Activated T-helper 1 cell treated with anti-CD3 and anti-CD28 coated beads, Interleukin-12 subunit alpha, Interleukin-12 subunit beta, Interleukin-2, Interleukin-4 antibody, amounts not matched to agents 30 ng/mL and 10 ng/mL and 1 ng/mL, durations not matched to agents 14 hours and 24 hours and 36 hours (primary cell): ENCODE measurements around the gene NBPF1. TPM values are rescaled to one million over a fixed set of nuclear protein-coding genes. Genes with fewer than 3 reads are reported as not detected.
"Not testable (repeated sequence)": the region's sequence is repeated elsewhere in the genome, so short reads cannot be mapped to it uniquely, and the experiment has no call there.

Experiments
- DNase-seq: peaks from one replicate; pipeline ENCODE4 v3.0.0; 2021; ENCODE audit warnings: low spot score
- H3K27ac Mint-ChIP-seq: one replicate; pipeline ENCODE4 v1.8.0; 2021; ENCODE audit warnings: mild to moderate bottlenecking, mixed read lengths
- H3K27me3 Mint-ChIP-seq: one replicate; pipeline ENCODE4 v1.8.0; 2022; ENCODE audit warnings: mild to moderate bottlenecking, moderate library complexity, mixed read lengths; ENCODE audit not compliant: insufficient read depth
- H3K36me3 Mint-ChIP-seq: one replicate; pipeline ENCODE4 v1.8.0; 2021; ENCODE audit warnings: low read depth, mixed read lengths
- H3K4me1 Mint-ChIP-seq: one replicate; pipeline ENCODE4 v1.8.0; 2021; ENCODE audit warnings: low read depth, mixed read lengths
- H3K4me3 Mint-ChIP-seq: one replicate; pipeline ENCODE4 v1.8.0; 2021; ENCODE audit warnings: mild to moderate bottlenecking, moderate library complexity, mixed read lengths
- H3K9me3 Mint-ChIP-seq: one replicate; pipeline ENCODE4 v1.8.0; 2021; ENCODE audit warnings: mixed read lengths
- intact Hi-C: fragments of 100-400 bp; cut with micrococcal nuclease; formaldehyde crosslinking; loops from one replicate; pipeline ENCODE4 v1.15.1; 2024
- total RNA-seq: library from RNA; stranded (reverse); gene quantifications from 2 replicates; pipeline ENCODE4 v1.2.3, GENCODE V29; 2022

Gene NBPF1
- total RNA-seq, 1 donor from 2014 or later, result 6.1 TPM

DNA sequence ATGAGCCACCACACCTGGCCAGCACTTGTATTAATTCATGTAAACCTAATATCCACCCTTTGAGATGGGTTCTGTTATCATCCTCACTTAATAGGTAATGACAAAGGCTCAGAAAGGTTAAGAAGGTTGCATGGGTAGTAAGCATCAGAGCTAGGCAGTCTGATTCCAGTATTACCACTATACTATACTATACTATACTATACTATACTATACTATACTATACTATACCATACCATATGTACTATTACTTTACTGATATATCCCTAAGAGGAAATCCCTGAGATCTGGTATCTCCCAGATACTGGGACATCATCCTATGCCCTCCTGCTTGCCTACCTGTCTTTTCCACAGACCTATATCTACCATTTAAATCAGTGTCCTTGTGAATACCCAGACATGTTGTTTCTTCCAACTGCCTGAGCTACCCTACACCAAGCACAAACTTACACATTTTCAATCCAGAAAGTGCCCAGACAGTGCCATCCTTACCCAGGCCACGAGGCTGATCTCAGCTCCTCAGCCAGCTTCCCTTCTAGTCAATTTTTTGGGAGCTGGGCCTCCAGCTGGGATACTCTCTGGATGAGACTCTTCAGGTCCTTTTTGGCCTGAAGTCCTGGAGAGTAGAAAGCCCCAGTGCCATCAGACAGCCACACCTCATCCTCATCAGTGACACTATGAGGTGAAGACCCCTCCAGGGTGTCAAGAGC, 63.0 kb downstream of the NBPF1 start:
- H3K27ac Mint-ChIP-seq, DNase-seq, H3K4me3 Mint-ChIP-seq, H3K36me3 Mint-ChIP-seq, H3K4me1 Mint-ChIP-seq, intact Hi-C loops, H3K27me3 Mint-ChIP-seq, H3K9me3 Mint-ChIP-seq: not testable (repeated sequence)

DNA sequence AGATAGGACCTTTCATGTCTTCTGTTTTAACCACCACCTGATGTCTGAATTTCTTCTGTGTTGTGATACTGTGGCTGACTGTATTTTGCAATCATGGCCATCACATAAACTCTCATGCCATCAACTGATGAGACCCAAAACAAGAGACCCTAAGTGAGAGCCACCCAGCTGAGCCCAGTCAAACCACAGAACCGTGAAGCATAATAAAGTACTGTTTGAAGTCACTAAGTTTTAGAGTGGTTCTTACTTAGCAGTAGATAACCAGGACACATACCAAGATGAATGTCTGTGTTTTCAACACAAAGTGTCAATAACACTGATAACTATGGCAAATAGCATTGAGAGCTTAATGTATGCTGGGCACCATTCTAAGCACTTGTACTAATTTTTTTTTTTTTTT, 63.8 kb downstream of the NBPF1 start:
- DNase-seq, H3K4me1 Mint-ChIP-seq, H3K9me3 Mint-ChIP-seq, H3K4me3 Mint-ChIP-seq, intact Hi-C loops, H3K36me3 Mint-ChIP-seq, H3K27ac Mint-ChIP-seq, H3K27me3 Mint-ChIP-seq: not testable (repeated sequence)

DNA sequence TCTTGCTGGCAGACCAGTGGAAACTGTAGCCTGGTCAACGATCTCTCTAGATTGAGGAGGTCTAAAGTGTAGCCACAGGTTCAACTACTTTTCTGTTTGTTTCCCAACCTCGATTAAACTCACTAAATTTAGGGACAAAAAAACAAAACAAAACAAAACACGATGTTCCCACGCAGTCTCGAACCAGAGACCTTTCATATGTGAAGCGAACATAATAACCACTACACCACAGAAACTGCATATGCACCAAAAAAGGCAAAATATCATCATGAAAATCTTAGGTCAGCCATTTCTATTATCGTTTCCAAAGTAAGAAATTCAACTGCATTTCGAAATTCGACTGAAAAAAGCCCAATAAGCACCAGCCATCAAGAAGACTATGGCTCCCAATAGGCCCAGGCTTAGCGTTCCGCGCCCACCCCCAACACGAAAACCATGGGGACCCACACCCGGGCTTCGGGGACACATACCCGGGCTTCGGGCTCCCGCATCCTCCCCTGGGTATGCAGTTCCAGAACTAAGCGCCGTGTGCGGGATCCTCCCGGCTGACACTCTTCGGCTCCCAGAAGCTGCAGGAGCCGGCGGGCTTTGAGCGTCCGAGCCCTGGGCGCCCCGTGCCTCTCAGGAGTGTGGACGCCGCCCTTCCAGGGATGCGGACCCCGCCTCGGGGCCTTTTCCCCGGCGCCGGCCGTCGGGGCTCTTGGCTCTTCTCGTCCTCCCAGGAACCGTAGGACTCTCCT, 65.7 kb downstream of the NBPF1 start:
- H3K36me3 Mint-ChIP-seq, H3K4me3 Mint-ChIP-seq, H3K4me1 Mint-ChIP-seq, H3K27ac Mint-ChIP-seq, DNase-seq, H3K9me3 Mint-ChIP-seq, intact Hi-C loops: not testable (repeated sequence)
- H3K27me3 Mint-ChIP-seq, result peaks cover 18% of the 10 kb centered on the region

DNA sequence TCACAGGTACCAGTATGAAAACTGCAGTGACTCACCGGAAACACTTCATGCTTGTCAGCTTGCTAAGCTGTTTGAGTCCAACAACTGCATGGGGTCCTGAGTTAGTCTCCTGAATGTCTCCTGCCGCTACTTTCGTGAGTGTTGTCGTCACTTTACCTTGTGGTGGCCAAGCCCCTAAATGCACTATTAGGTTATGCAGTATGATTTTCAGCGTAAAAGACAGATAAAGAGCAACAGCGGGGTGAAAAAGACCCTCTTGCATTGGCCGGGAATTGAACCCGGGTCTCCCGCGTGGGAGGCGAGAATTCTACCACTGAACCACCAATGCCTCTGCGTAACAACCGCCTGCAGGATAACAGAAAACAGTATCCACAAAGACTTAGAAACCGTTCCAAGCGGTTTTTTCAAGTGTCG, 67.7 kb downstream of the NBPF1 start:
- H3K4me3 Mint-ChIP-seq, H3K4me1 Mint-ChIP-seq, DNase-seq, H3K9me3 Mint-ChIP-seq, H3K36me3 Mint-ChIP-seq, H3K27ac Mint-ChIP-seq, intact Hi-C loops: not testable (repeated sequence)
- peaks cover 22% of the 10 kb centered on the region for H3K27me3 Mint-ChIP-seq

DNA sequence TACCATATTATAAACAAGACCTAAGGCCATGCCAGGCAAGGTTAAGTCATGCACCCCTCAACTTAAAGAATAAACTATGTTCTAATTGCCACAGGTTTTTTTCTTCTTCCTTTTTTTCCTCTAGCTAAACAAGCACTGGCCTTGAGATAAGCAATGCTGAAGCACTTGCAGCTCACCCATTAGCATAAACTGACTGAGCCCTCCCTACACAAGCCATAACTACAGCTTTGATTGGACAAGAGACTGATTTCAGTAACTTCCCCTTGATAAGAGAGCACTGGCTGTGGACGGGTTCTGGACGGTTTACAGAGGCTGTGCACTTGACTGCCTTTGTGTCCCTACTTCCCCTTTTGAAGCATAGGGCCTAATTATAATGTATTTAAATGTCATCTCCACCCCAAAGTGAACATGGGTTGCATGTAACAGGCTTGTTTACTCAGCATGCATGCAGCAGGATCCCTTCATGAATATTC, 72.9 kb downstream of the NBPF1 start:
- DNase-seq, intact Hi-C loops, H3K9me3 Mint-ChIP-seq, H3K36me3 Mint-ChIP-seq, H3K27ac Mint-ChIP-seq, H3K4me1 Mint-ChIP-seq, H3K4me3 Mint-ChIP-seq: not testable (repeated sequence)
- H3K27me3 Mint-ChIP-seq, result peaks cover 30% of the 10 kb centered on the region

DNA sequence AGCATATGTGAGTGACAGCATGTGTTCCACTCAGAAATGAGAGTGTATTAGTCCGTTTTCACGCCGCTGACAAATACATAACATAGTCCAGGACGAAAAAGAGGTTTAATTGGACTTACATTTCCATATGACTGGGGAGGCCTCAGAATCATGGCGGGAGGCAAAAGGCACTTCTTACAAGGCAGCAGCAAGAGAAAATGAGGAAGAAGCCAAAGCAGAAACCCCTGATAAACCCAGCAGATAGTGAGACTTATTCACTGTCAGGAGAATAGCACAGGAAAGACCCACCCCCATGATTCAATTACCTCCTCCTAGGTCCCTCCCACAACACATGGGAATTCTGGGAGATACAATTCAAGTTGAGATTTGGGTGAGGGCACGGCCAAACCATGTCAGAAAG, 75.8 kb downstream of the NBPF1 start:
- intact Hi-C loops, H3K4me3 Mint-ChIP-seq, H3K9me3 Mint-ChIP-seq, DNase-seq, H3K27ac Mint-ChIP-seq, H3K36me3 Mint-ChIP-seq, H3K4me1 Mint-ChIP-seq: not testable (repeated sequence)
- H3K27me3 Mint-ChIP-seq, result peaks cover 28% of the 10 kb centered on the region

DNA sequence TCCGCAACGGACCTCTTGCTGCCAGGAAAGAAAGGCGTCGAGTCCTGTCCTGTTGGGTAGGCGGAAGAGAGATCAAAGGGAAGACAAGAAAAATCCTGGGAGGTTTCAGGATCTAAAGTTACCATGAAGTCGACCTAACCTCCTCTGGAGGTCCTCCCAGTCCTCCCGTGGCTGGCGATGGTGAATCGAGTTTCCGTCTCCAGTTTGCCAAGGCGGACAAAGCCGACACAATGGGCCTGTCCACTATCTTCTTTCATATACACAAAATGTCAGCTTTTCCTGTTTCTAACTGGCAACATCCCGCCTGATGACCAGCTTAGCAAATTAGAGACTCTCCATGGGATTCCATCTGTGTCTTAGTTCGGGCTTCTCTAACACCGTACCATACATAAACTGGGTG, 76.6 kb downstream of the NBPF1 start:
- H3K36me3 Mint-ChIP-seq, intact Hi-C loops, H3K27ac Mint-ChIP-seq, H3K4me1 Mint-ChIP-seq, H3K9me3 Mint-ChIP-seq, H3K4me3 Mint-ChIP-seq, DNase-seq: not testable (repeated sequence)
- H3K27me3 Mint-ChIP-seq, result peaks cover 32% of the 10 kb centered on the region

DNA sequence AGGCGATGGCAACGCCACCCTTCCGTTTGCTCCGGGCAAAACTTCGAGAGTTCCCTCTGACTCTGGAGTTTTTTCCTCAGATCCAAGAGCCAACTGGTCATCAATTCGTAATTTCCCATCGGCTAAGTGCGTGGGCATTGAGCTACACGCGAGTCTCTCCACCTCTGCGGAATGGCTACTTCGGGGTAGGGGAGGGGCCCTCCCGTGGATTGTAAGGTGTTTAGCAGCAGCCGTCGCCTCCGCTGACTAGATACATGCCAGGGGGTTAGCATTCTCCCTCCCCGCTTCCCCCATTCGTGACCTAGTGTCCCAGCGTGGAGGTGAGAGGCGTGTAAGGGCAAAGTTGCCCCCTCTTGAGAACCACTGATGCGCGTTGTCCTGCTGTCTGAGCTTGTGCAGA, 77.5 kb downstream of the NBPF1 start:
- H3K4me3 Mint-ChIP-seq, DNase-seq, H3K9me3 Mint-ChIP-seq, H3K4me1 Mint-ChIP-seq, H3K36me3 Mint-ChIP-seq, intact Hi-C loops, H3K27ac Mint-ChIP-seq: not testable (repeated sequence)
- peaks cover 33% of the 10 kb centered on the region for H3K27me3 Mint-ChIP-seq

DNA sequence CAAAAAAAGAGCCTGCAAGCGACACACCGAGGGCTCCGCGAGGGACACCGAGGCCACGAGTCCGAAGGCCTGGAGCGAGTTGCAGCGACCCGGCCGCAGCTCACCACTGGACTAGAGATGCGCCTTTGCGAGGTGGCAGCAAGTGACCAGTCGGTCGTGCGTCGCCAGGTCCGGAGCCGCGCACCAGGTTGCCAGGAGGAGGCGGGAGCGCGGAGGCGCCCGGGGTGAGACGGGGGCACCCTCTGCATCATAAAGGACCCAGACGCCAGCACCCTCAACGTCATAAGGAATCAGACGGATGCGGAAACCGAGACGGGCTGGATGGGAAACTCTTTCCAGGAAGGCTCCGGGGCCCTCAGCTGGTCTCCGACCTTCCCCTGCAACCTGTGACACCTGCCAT, 77.9 kb downstream of the NBPF1 start:
- H3K27me3 Mint-ChIP-seq, result peaks cover 33% of the 10 kb centered on the region
- H3K9me3 Mint-ChIP-seq, intact Hi-C loops, H3K27ac Mint-ChIP-seq, H3K36me3 Mint-ChIP-seq, DNase-seq, H3K4me1 Mint-ChIP-seq, H3K4me3 Mint-ChIP-seq: not testable (repeated sequence)

DNA sequence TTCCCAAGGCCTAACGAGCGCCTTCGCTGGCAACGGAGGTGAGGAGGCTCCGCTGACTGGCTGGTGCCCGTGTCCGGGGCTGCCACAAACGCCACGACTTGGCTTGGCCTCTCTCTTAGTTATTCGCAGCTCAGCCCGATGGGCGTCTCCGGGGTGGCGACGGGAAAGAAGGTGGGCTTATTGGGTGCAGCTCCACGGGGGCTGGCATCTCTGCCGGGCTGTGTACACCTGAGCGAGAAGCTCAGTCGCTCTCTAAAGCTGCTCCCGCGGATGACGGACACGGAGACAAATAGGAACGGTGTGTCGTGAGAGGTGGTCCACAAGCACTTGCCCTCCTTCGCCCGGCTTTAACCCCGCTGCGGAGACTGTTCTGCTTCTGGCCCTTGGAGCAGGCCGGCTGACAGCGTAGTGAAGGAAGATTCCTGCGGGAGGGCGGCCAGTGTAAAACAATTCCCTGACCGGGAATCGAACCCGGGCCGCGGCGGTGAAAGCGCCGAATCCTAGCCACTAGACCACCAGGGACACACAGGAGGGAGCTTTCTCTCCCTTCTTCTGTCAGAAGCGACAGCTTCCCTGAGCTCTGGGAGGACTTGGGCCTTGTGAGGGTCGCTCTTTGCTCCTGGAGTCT, 78.4 kb downstream of the NBPF1 start:
- peaks cover 32% of the 10 kb centered on the region for H3K27me3 Mint-ChIP-seq
- H3K27ac Mint-ChIP-seq, DNase-seq, H3K9me3 Mint-ChIP-seq, intact Hi-C loops, H3K4me1 Mint-ChIP-seq, H3K36me3 Mint-ChIP-seq, H3K4me3 Mint-ChIP-seq: not testable (repeated sequence)

DNA sequence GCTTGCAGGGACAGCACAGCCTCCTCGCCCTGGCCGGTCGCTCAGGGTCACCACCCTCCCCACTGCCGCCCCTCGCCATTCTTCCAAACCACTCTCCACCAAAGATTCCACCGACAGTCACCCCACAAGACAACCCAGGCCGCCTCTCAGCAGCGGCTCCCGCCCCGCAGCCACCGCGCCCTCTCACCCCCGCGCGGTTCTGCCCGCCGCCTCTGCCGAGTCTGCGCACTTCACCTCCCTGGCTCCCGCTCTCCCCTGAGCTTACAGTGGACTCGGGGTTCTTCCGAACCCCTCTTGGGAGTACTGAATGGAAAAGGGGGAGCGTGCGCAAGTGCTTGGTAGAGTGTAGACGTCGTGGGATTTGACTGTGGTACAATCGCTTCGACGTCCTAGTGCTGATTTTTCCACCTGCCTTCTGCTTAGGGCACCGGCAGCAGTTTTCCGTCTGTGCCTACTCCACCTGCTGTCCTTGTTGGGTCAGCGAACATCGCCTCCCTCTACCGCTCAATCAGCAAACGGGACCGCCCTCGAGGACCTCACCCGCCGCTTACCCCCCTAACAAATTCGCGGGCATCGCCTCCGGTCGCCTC, 79.0 kb downstream of the NBPF1 start:
- DNase-seq, H3K4me1 Mint-ChIP-seq, H3K4me3 Mint-ChIP-seq, intact Hi-C loops, H3K9me3 Mint-ChIP-seq, H3K27ac Mint-ChIP-seq, H3K36me3 Mint-ChIP-seq: not testable (repeated sequence)
- peaks cover 32% of the 10 kb centered on the region for H3K27me3 Mint-ChIP-seq

DNA sequence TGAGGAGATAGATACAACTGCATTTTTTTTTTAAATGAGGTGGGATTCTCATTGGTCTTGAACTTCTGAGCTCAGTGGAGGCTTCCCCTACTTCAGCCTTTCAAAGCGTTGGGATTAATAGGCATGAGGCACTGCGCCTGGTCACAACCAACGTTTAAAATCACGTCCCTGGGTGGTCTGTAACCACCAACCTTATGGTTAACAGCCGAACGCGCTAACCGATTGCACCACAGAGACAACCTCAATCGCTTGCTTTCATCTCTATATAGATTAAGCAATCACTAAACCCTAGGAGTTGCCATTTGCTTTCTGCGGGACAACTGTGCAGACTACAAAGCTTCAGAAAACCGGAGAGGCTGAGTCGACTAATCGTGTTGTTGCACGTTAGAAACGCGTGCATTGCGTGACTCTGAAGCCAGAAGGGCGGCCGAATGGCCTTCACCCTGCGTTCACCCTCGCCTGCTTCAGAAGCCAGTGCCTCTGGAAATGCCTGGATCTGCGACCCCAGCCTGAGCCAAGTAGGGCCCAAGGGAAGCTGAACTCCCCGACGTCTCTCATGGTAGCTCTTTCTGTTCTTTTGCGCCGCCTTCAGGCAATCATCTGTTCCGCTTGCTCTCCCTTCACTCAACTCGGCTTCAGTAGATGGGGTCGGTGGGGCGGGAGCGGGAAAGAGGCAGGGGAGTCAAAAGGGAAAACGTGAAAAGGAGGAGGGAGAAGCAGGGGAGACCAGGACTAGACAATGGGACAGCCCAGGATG, 81.0 kb downstream of the NBPF1 start:
- H3K4me1 Mint-ChIP-seq, H3K4me3 Mint-ChIP-seq, H3K9me3 Mint-ChIP-seq, intact Hi-C loops, DNase-seq, H3K27ac Mint-ChIP-seq, H3K36me3 Mint-ChIP-seq: not testable (repeated sequence)
- H3K27me3 Mint-ChIP-seq, result peaks cover 42% of the 10 kb centered on the region
